ENCODE measurements around the gene ITPK1. TPM values are rescaled to one million over a fixed set of nuclear protein-coding genes. Genes with fewer than 3 reads are reported as not detected.

ITPK1 gene
- total and polyA plus RNA-seq, 5 donors from 2014 or later: 19.5 to 54.1 (median 22.1) TPM

GRCh38 chr14:93084866-93085857, 30.6 kb downstream of the ITPK1 start:
- Mint-ChIP-seq H3K27ac (peak overlapping the region in 1 of 3 donors; percentile 59), H3K9me3 (peaks cover 0 to 1% (median 0%) of the 10 kb centered on the region in 7 donors), H3K4me3 (no peak overlapping the region), H3K4me1 (peaks cover 4 to 48% (median 21%) of the 10 kb centered on the region in 4 donors), H3K27me3 (no peaks in the 10 kb centered on the region), H3K36me3 (peaks cover 3% of the 10 kb centered on the region)
- no peak for ATAC-seq (ENCODE audit: low read depth in 2 of 2)
- DNase-seq: no peak
- no peak overlapping the region for H3K27ac ChIP-seq (ENCODE audit: insufficient read depth, low read length, poor library complexity, severe bottlenecking)
- H3K27me3 ChIP-seq (ENCODE audit: control insufficient read depth, insufficient read depth, low read length): no peaks in the 10 kb centered on the region
- H3K9me3 ChIP-seq (ENCODE audit: control insufficient read depth in 2 of 2, low read length in 2 of 2): no peaks in the 10 kb centered on the region
- no peak overlapping the region for H3K4me3 ChIP-seq (ENCODE audit: low read depth, low read length)
- no peaks in the 10 kb centered on the region for H3K36me3 ChIP-seq (ENCODE audit: control insufficient read depth, insufficient read depth, low read length)
- peaks cover 15% of the 10 kb centered on the region for H3K4me1 ChIP-seq (ENCODE audit: control insufficient read depth, insufficient read depth, low read length, poor library complexity, severe bottlenecking)

DNA sequence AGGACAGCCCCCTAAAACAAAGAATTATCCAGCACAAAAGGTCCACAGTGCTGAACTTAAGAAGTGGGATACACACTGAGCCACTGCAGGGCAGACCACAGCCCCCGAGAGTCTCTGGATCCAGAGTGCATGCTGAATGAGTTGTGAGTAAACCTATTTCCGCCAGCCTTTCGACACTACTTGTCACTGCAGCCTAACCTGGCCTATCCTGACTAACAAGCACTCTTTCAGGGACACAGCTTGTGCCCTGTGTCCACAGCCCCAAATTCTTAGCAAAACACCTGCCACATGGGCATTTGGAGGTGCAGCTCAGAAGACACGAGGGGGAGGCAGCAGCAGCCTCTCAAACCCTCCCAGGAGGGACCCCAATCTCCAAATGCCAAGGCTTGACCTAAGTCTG, 31.3 kb downstream of the ITPK1 start:
- H3K9me3 ChIP-seq (ENCODE audit: control insufficient read depth in 2 of 2, low read length in 2 of 2): no peaks in the 10 kb centered on the region
- Mint-ChIP-seq H3K36me3 (peaks cover 3% of the 10 kb centered on the region), H3K9me3 (peaks cover 0 to 1% (median 0%) of the 10 kb centered on the region in 7 donors), H3K27me3 (no peaks in the 10 kb centered on the region), H3K4me3 (no peak overlapping the region), H3K27ac (peak overlapping the region in 1 of 3 donors; percentile 59), H3K4me1 (peaks cover 4 to 46% (median 22%) of the 10 kb centered on the region in 4 donors)
- H3K27me3 ChIP-seq (ENCODE audit: control insufficient read depth, insufficient read depth, low read length): no peaks in the 10 kb centered on the region
- no peak overlapping the region for H3K27ac ChIP-seq (ENCODE audit: insufficient read depth, low read length, poor library complexity, severe bottlenecking)
- DNase-seq (no peak), ATAC-seq (ENCODE audit: low read depth in 2 of 2) (no peak)
- H3K36me3 ChIP-seq (ENCODE audit: control insufficient read depth, insufficient read depth, low read length): no peaks in the 10 kb centered on the region
- H3K4me3 ChIP-seq (ENCODE audit: low read depth, low read length): no peak overlapping the region
- peaks cover 15% of the 10 kb centered on the region for H3K4me1 ChIP-seq (ENCODE audit: control insufficient read depth, insufficient read depth, low read length, poor library complexity, severe bottlenecking)

DNA sequence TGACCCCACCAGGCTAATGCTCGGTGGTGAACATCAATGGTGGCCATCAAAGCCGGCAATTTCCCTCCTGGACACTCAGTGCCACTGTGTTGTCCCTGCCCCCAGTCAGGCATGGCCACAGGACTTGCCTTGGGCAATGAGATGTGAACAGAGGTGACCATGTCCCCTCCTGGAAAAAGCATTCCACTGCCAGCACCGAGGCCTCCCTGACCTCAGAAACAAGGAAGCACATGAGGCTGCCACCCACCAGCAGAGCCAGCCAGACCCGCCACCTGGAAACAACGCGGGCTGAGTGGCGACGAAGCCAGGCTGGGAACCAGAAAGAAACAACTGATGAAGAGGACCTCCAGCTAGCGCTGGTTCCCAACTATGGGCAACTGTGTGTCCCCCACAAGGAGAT, 31.8 kb downstream of the ITPK1 start:
- H3K4me3 ChIP-seq (ENCODE audit: low read depth, low read length): no peak overlapping the region
- no peaks in the 10 kb centered on the region for H3K36me3 ChIP-seq (ENCODE audit: control insufficient read depth, insufficient read depth, low read length)
- H3K36me3 Mint-ChIP-seq: peaks cover 3% of the 10 kb centered on the region
- H3K27ac ChIP-seq (ENCODE audit: insufficient read depth, low read length, poor library complexity, severe bottlenecking): no peak overlapping the region
- no peaks in the 10 kb centered on the region for H3K27me3 Mint-ChIP-seq
- no peaks in the 10 kb centered on the region for H3K27me3 ChIP-seq (ENCODE audit: control insufficient read depth, insufficient read depth, low read length)
- peaks cover 15% of the 10 kb centered on the region for H3K4me1 ChIP-seq (ENCODE audit: control insufficient read depth, insufficient read depth, low read length, poor library complexity, severe bottlenecking)
- H3K9me3 ChIP-seq (ENCODE audit: control insufficient read depth in 2 of 2, low read length in 2 of 2): no peaks in the 10 kb centered on the region
- H3K27ac Mint-ChIP-seq: peak overlapping the region in 2 of 3 donors; percentile 80 to 82
- no peak overlapping the region for H3K4me3 Mint-ChIP-seq
- H3K9me3 Mint-ChIP-seq: peaks cover 0 to 1% (median 0%) of the 10 kb centered on the region in 7 donors
- peaks cover 4 to 46% (median 22%) of the 10 kb centered on the region in 4 donors for H3K4me1 Mint-ChIP-seq
- no peak for DNase-seq
- no peak for ATAC-seq (ENCODE audit: low read depth in 2 of 2)

DNA sequence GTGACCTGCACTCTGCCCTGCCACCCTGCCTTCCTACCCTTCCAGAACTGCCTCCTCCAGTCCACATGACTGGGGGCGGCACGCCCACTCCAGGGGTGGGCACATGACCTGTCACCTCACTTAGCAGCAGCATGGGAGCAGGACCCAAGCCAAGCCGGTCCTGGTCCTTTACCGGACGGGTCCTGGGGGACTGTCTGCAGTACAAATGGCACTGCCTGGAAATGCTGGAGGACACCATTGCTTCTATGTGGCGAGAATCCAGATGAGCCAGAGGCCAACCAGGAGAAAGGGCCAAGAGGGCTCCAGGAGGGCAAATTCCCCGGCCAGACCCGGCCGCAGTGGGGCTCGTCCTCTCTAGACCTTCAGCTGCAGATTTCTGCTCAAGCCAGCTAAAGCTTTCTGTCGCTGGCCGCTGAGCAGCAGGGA, 33.1 kb downstream of the ITPK1 start:
- Mint-ChIP-seq H3K4me3 (no peak overlapping the region), H3K27ac (peak overlapping the region in 2 of 3 donors; percentile 90 to 96), H3K4me1 (peaks cover 4 to 47% (median 22%) of the 10 kb centered on the region in 4 donors), H3K36me3 (peaks cover 3% of the 10 kb centered on the region), H3K27me3 (no peaks in the 10 kb centered on the region), H3K9me3 (peaks cover 0 to 1% (median 0%) of the 10 kb centered on the region in 7 donors)
- DNase-seq (no peak), ATAC-seq (ENCODE audit: low read depth in 2 of 2) (no peak)
- Histone ChIP-seq H3K4me3 (ENCODE audit: low read depth, low read length) (no peak overlapping the region), H3K9me3 (ENCODE audit: control insufficient read depth in 2 of 2, low read length in 2 of 2) (no peaks in the 10 kb centered on the region), H3K4me1 (ENCODE audit: control insufficient read depth, insufficient read depth, low read length, poor library complexity, severe bottlenecking) (peaks cover 15% of the 10 kb centered on the region), H3K27ac (ENCODE audit: insufficient read depth, low read length, poor library complexity, severe bottlenecking) (no peak overlapping the region), H3K36me3 (ENCODE audit: control insufficient read depth, insufficient read depth, low read length) (no peaks in the 10 kb centered on the region), H3K27me3 (ENCODE audit: control insufficient read depth, insufficient read depth, low read length) (no peaks in the 10 kb centered on the region)

DNA sequence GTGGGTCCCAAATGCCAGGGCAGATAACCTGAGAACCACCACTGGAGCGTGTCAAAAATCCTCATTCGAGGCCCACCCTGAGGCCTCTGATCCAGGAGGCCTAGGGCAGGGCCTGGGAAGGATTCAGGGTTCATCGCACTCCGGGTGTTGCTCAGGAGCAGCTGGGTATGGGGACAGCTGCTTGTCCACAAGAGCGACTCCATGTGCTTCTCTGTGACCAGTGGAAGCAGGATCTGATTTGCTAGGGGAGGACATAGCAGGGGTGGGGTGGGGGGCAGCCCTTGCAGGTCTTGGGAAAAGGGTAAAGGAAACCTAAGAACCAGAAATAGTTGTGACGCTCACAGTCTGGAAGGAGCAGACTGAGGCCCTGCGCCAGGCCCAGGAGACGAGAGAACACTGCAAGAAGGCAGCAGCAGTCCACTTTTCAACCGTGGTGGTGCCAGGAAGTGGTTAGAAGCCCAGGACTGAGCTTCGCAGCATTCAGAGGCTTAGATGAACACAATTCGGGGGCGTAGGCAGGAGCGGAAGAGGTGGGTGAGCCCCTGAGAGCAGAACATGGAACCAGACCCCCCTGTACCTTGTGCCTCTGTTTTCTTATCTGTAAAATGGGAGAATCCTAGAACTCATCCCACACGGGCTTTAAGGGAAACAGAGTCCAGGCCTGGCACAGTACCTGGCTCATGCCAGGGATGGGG, 33.7 kb downstream of the ITPK1 start:
- peak overlapping the region; percentile 38 for H3K27ac ChIP-seq (ENCODE audit: insufficient read depth, low read length, poor library complexity, severe bottlenecking)
- ATAC-seq (ENCODE audit: low read depth in 2 of 2): peak; percentile 58 to 59

DNA sequence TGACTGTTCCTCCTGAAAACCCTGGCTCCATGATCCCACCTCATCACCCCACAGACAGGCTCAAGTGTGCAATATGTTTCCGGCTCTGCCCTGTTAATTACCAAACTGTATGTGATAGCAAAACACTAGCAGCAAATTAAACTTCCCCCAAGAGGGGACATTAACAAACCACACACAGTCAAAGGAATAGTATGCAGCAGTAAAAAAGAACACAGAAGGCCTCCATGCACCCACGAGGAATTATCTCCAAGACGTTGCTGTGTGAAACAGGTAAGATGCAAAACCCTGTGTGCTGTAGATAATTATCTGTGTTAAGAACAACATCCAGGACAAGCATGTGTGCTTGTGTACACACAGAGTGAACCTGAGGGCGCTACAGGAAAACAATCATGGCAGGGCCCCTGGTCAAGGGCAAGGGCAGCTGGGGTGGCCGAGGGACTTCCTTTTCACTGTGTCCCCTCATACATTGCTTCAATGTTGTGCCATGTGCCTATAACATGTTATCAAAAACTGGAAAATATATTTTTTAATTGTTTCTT, 35.8 kb downstream of the ITPK1 start:
- H3K27me3 ChIP-seq (ENCODE audit: control insufficient read depth, insufficient read depth, low read length): no peaks in the 10 kb centered on the region
- Mint-ChIP-seq H3K9me3 (peaks cover 0 to 1% (median 0%) of the 10 kb centered on the region in 7 donors), H3K27me3 (no peaks in the 10 kb centered on the region), H3K4me1 (peaks cover 4 to 50% (median 30%) of the 10 kb centered on the region in 4 donors), H3K36me3 (peaks cover 3% of the 10 kb centered on the region), H3K27ac (peak overlapping the region in 1 of 3 donors; percentile 69), H3K4me3 (no peak overlapping the region)
- ATAC-seq (ENCODE audit: low read depth in 2 of 2) (no peak), DNase-seq (no peak)
- H3K27ac ChIP-seq (ENCODE audit: insufficient read depth, low read length, poor library complexity, severe bottlenecking): no peak overlapping the region
- H3K4me3 ChIP-seq (ENCODE audit: low read depth, low read length): no peak overlapping the region
- H3K36me3 ChIP-seq (ENCODE audit: control insufficient read depth, insufficient read depth, low read length): no peaks in the 10 kb centered on the region
- no peaks in the 10 kb centered on the region for H3K9me3 ChIP-seq (ENCODE audit: control insufficient read depth in 2 of 2, low read length in 2 of 2)
- H3K4me1 ChIP-seq (ENCODE audit: control insufficient read depth, insufficient read depth, low read length, poor library complexity, severe bottlenecking): peaks cover 15% of the 10 kb centered on the region

More for the DNA sequence above, 33.7 kb downstream of the ITPK1 start:
- DNase-seq: peak in 2 of 3 donors; percentile 14 to 59
- Mint-ChIP-seq H3K36me3 (peaks cover 3% of the 10 kb centered on the region), H3K4me3 (peak overlapping the region in 3 of 4 donors; percentile 29 to 65 (median 30)), H3K27ac (peak overlapping the region; percentile 84 to 96 (median 90)), H3K9me3 (peaks cover 0 to 1% (median 0%) of the 10 kb centered on the region in 7 donors), H3K4me1 (peaks cover 4 to 48% (median 24%) of the 10 kb centered on the region in 4 donors), H3K27me3 (no peaks in the 10 kb centered on the region)
- Histone ChIP-seq H3K9me3 (ENCODE audit: control insufficient read depth in 2 of 2, low read length in 2 of 2) (no peaks in the 10 kb centered on the region), H3K4me1 (ENCODE audit: control insufficient read depth, insufficient read depth, low read length, poor library complexity, severe bottlenecking) (peaks cover 15% of the 10 kb centered on the region), H3K36me3 (ENCODE audit: control insufficient read depth, insufficient read depth, low read length) (no peaks in the 10 kb centered on the region), H3K4me3 (ENCODE audit: low read depth, low read length) (no peak overlapping the region), H3K27me3 (ENCODE audit: control insufficient read depth, insufficient read depth, low read length) (no peaks in the 10 kb centered on the region)

DNA sequence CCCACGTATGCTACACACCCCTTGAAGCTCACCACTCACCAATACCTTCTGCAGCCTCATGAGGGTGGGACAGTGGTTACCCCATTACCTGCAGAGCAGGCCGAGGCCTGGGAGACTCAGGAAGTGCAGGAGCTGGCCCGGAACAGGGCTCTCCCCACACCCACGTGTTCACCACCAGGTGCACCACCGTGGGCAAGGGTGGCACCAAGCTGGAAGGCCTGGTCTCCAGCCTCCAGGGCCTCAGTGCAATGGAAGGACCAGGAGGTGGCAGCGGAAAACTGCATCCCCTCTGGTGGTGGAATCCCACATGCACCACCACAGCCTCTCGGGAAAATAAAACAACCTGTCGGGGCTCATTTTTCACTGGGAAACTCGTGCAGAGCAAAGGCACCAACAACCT, 36.4 kb downstream of the ITPK1 start:
- peak overlapping the region in 1 of 3 donors; percentile 52 for H3K27ac Mint-ChIP-seq
- DNase-seq: no peak
- no peak overlapping the region for H3K27ac ChIP-seq (ENCODE audit: insufficient read depth, low read length, poor library complexity, severe bottlenecking)
- no peak overlapping the region for H3K4me3 Mint-ChIP-seq
- H3K36me3 ChIP-seq (ENCODE audit: control insufficient read depth, insufficient read depth, low read length): no peaks in the 10 kb centered on the region
- H3K4me1 Mint-ChIP-seq: peaks cover 4 to 55% (median 32%) of the 10 kb centered on the region in 4 donors
- H3K27me3 Mint-ChIP-seq: no peaks in the 10 kb centered on the region
- no peak for ATAC-seq (ENCODE audit: low read depth in 2 of 2)
- H3K9me3 ChIP-seq (ENCODE audit: control insufficient read depth in 2 of 2, low read length in 2 of 2): no peaks in the 10 kb centered on the region
- H3K9me3 Mint-ChIP-seq: peaks cover 0 to 1% (median 0%) of the 10 kb centered on the region in 7 donors
- no peaks in the 10 kb centered on the region for H3K27me3 ChIP-seq (ENCODE audit: control insufficient read depth, insufficient read depth, low read length)
- no peak overlapping the region for H3K4me3 ChIP-seq (ENCODE audit: low read depth, low read length)
- peaks cover 3% of the 10 kb centered on the region for H3K36me3 Mint-ChIP-seq
- H3K4me1 ChIP-seq (ENCODE audit: control insufficient read depth, insufficient read depth, low read length, poor library complexity, severe bottlenecking): peaks cover 15% of the 10 kb centered on the region
